ENCODE measurements around the gene EPHA6. TPM values are rescaled to one million over a fixed set of nuclear protein-coding genes. Genes with fewer than 3 reads are reported as not detected.

The EPHA6 gene
- total RNA-seq, 1 experiment from 2014 or later = 2.7 TPM

GRCh38 chr3:97680696-97681095, 866.3 kb downstream of the EPHA6 start:
- ChIA-PET POLR2A (no interaction called here), CTCF (no interaction called here)
- no peaks in the 10 kb centered on the region for H3K4me1 ChIP-seq
- Mint-ChIP-seq H3K27me3 (ENCODE audit: insufficient read depth, unreplicated experiment) (peaks cover 7% of the 10 kb centered on the region), H3K4me3 (ENCODE audit: unreplicated experiment) (no peak overlapping the region), H3K36me3 (ENCODE audit: insufficient read depth, unreplicated experiment) (no peaks in the 10 kb centered on the region), H3K27ac (ENCODE audit: unreplicated experiment) (no peak overlapping the region), H3K9me3 (ENCODE audit: unreplicated experiment) (no peaks in the 10 kb centered on the region), H3K4me1 (ENCODE audit: low read depth, unreplicated experiment) (no peaks in the 10 kb centered on the region)
- no peaks in the 10 kb centered on the region for H3K27me3 ChIP-seq (replicated peaks; ENCODE audit: control insufficient read depth, insufficient read depth, low read length)
- H3K4me3 ChIP-seq (ENCODE audit: low read depth, low read length) = no peak overlapping the region
- intact Hi-C loops (cut with micrococcal nuclease; ENCODE audit: unreplicated experiment) = no loop called here
- no peaks in the 10 kb centered on the region for H3K9me3 ChIP-seq
- TF ChIP-seq CTCF (IDR thresholded peaks at IDR 0.05; ENCODE audit: insufficient read depth in 1 of 2, low read depth in 1 of 2, low read length in 1 of 2, severe bottlenecking in 1 of 2, unreplicated experiment in 1 of 2) = no peak
- no TSS peak for BruUV-seq (replicated peaks)
- H3K36me3 ChIP-seq (ENCODE audit: control insufficient read depth, insufficient read depth, low read length) = no peaks in the 10 kb centered on the region
- no peak for DNase-seq

GRCh38 chr3:97684490-97684889, 870.1 kb downstream of the EPHA6 start:
- H3K4me1 Mint-ChIP-seq (ENCODE audit: low read depth, unreplicated experiment) = no peaks in the 10 kb centered on the region
- intact Hi-C loops (cut with micrococcal nuclease; ENCODE audit: unreplicated experiment) = no loop called here
- no peak for DNase-seq
- no peaks in the 10 kb centered on the region for H3K9me3 Mint-ChIP-seq (ENCODE audit: unreplicated experiment)
- TF ChIP-seq CTCF (IDR thresholded peaks at IDR 0.05; ENCODE audit: insufficient read depth in 1 of 2, low read depth in 1 of 2, low read length in 1 of 2, severe bottlenecking in 1 of 2, unreplicated experiment in 1 of 2) = no peak
- no peak overlapping the region for H3K4me3 ChIP-seq (ENCODE audit: low read depth, low read length)
- H3K36me3 ChIP-seq (ENCODE audit: control insufficient read depth, insufficient read depth, low read length) = no peaks in the 10 kb centered on the region
- ChIA-PET CTCF (no interaction called here), POLR2A (no interaction called here)
- no peaks in the 10 kb centered on the region for H3K9me3 ChIP-seq
- no peaks in the 10 kb centered on the region for H3K4me1 ChIP-seq
- BruUV-seq (replicated peaks) = no TSS peak
- peaks cover 3% of the 10 kb centered on the region for H3K27me3 Mint-ChIP-seq (ENCODE audit: insufficient read depth, unreplicated experiment)
- no peak overlapping the region for H3K27ac Mint-ChIP-seq (ENCODE audit: unreplicated experiment)
- H3K36me3 Mint-ChIP-seq (ENCODE audit: insufficient read depth, unreplicated experiment) = no peaks in the 10 kb centered on the region
- H3K4me3 Mint-ChIP-seq (ENCODE audit: unreplicated experiment) = no peak overlapping the region
- H3K27me3 ChIP-seq (replicated peaks; ENCODE audit: control insufficient read depth, insufficient read depth, low read length) = no peaks in the 10 kb centered on the region

GRCh38 chr3:97686258-97686657, 871.9 kb downstream of the EPHA6 start:
- ChIA-PET CTCF (no interaction called here), POLR2A (no interaction called here)
- intact Hi-C loops (cut with micrococcal nuclease; ENCODE audit: unreplicated experiment) = no loop called here
- H3K36me3 Mint-ChIP-seq (ENCODE audit: insufficient read depth, unreplicated experiment) = no peaks in the 10 kb centered on the region
- H3K27me3 ChIP-seq (replicated peaks; ENCODE audit: control insufficient read depth, insufficient read depth, low read length) = no peaks in the 10 kb centered on the region
- H3K36me3 ChIP-seq (ENCODE audit: control insufficient read depth, insufficient read depth, low read length) = no peaks in the 10 kb centered on the region
- H3K4me1 Mint-ChIP-seq (ENCODE audit: low read depth, unreplicated experiment) = no peaks in the 10 kb centered on the region
- H3K27me3 Mint-ChIP-seq (ENCODE audit: insufficient read depth, unreplicated experiment) = peaks cover 3% of the 10 kb centered on the region
- H3K27ac Mint-ChIP-seq (ENCODE audit: unreplicated experiment) = no peak overlapping the region
- H3K4me3 ChIP-seq (ENCODE audit: low read depth, low read length) = no peak overlapping the region
- DNase-seq = no peak
- H3K4me1 ChIP-seq = no peaks in the 10 kb centered on the region
- no peak for TF ChIP-seq CTCF (IDR thresholded peaks at IDR 0.05; ENCODE audit: insufficient read depth in 1 of 2, low read depth in 1 of 2, low read length in 1 of 2, severe bottlenecking in 1 of 2, unreplicated experiment in 1 of 2)
- H3K9me3 Mint-ChIP-seq (ENCODE audit: unreplicated experiment) = no peaks in the 10 kb centered on the region
- no TSS peak for BruUV-seq (replicated peaks)
- H3K9me3 ChIP-seq = no peaks in the 10 kb centered on the region
- H3K4me3 Mint-ChIP-seq (ENCODE audit: unreplicated experiment) = no peak overlapping the region

Measured in Caco-2 (cell line).